Esophagus squamous epithelium (tissue), 5 donors: ENCODE results near the gene GET4. TPM values are rescaled to one million over a fixed set of nuclear protein-coding genes. Genes with fewer than 3 reads are reported as not detected.

Experiments used
- DNase-seq: peaks from one replicate; lab custom pipeline; 2025; lab: John Stamatoyannopoulos, UW
- H3K27ac ChIP-seq, 4 donors: fragments of 200-600 bp; sonication (generic); one replicate each; pipeline ENCODE4 v1.5.1; 2016 to 2019; ENCODE audit warnings: mild to moderate bottlenecking in 1 of 4
- H3K27me3 ChIP-seq, 4 donors: fragments of 200-600 bp; sonication (generic); 1 replicate in 3 of 4; 2 replicates in 1 of 4; pipeline versions ENCODE4 v1.5.1 to v1.6.0; 2017 to 2021; ENCODE audit warnings: antibody characterized with exemption in 1 of 4
- H3K36me3 ChIP-seq, 3 donors: fragments of 200-600 bp; sonication (generic); one replicate each; pipeline ENCODE4 v1.5.1; 2016 to 2019
- H3K4me1 ChIP-seq, 3 donors: fragments of 200-600 bp; sonication (generic); one replicate each; pipeline ENCODE4 v1.5.1; 2017 to 2019
- H3K4me3 ChIP-seq, 4 donors: fragments of 200-600 bp; sonication (generic); 1 replicate in 3 of 4; 2 replicates in 1 of 4; pipeline ENCODE4 v1.5.1; 2016 to 2019; ENCODE audit warnings: mild to moderate bottlenecking in 2 of 4, moderate library complexity in 1 of 4
- H3K9me3 ChIP-seq, 3 donors: fragments of 200-600 bp; sonication (generic); one replicate each; pipeline ENCODE4 v1.5.1; 2016 to 2019
- POLR2A ChIP-seq, 4 donors: fragments of 450-650 bp; IDR thresholded peaks; one replicate each; pipeline ENCODE4 v1.6.1; 2017; ENCODE audit warnings: antibody characterized with exemption in 4 of 4, mild to moderate bottlenecking in 4 of 4, moderate library complexity in 3 of 4
- WGBS, 2 donors: methylation state at CpG; one replicate each; pipeline ENCODE4 v1.1.5; 2018; 5-methylcytosine and 5-hydroxymethylcytosine counted together
- intact Hi-C: fragments of 100-400 bp; cut with DNase I; formaldehyde crosslinking; loops from one replicate; pipeline ENCODE4 v1.15.0; 2022
- total RNA-seq, 4 donors: library from RNA; depleted of rRNA; stranded (reverse); fragments of >200 nt; gene quantifications; one replicate each; pipeline ENCODE4 v1.1.0, GENCODE V29; 2016
- TF ChIP-seq, protein P1 (sequence below), 6 experiments: fragments of 450-650 bp in 4 of 6; fragments of 200-600 bp in 2 of 6; sonication (generic) in 2 of 6; IDR thresholded peaks; one replicate each; pipeline ENCODE4 v1.5.1; 2016 to 2019; ENCODE audit warnings: antibody characterized with exemption in 6 of 6, mild to moderate bottlenecking in 4 of 6, moderate library complexity in 4 of 6
- donor health status: DM: yes; HTN: yes; CAD: no.

The GET4 gene
- total RNA-seq, 4 donors from 2014 or later, result 22.3 to 29.6 (median 27.8) TPM

DNA sequence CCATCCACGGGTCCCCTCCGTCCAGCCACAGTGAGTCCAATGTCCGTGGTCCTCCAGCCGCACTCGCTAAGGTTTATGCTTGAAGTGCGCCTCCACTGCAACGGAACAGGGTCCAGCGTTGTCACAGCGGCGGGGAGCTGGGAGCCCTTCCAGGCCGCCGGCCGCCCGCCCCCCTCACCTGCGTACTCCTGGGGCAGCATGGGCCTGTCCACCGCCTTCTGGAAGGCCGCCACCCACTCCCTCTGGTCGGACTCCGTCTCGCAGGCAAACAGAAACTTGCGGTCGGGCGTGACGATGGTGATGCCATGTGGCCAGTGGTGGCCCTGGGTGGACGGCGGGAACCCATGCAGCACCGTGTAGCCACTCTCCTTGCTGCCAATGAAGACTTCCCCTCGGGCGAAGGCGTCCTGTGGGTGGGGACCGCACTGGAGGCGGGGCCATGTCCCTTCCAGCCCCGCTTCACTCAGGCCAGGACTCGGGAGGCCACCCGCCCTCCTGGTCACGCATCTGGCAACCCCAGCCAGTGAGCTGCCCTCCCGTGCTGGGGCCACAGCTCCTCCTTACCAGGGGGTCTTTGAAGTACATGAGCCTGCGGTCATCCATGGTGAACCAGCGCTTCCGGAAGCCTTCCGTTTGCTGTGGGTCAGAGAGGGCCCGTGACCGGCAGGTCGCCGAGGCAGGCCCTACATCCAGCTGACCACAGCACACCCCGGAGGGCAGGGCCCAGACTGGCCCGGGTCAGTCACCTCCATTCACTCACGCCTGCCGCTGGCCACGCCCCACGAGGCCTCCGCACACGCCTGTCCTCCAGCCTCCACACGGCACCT is 22.7 kb downstream of the GET4 start:
- Histone ChIP-seq H3K4me3 (no peak overlapping the region), H3K27ac (no peak overlapping the region), H3K36me3 (peaks cover 22 to 54% (median 27%) of the 10 kb centered on the region in 3 donors), H3K4me1 (peaks cover 11 to 31% (median 13%) of the 10 kb centered on the region in 3 donors), H3K9me3 (no peaks in the 10 kb centered on the region), H3K27me3 (no peaks in the 10 kb centered on the region)
- no peak for DNase-seq
- intact Hi-C loops, result no loop called here
- TF ChIP-seq POLR2A (IDR thresholded peaks at IDR 0.05), result no peak
- TF ChIP-seq, protein P1, sequence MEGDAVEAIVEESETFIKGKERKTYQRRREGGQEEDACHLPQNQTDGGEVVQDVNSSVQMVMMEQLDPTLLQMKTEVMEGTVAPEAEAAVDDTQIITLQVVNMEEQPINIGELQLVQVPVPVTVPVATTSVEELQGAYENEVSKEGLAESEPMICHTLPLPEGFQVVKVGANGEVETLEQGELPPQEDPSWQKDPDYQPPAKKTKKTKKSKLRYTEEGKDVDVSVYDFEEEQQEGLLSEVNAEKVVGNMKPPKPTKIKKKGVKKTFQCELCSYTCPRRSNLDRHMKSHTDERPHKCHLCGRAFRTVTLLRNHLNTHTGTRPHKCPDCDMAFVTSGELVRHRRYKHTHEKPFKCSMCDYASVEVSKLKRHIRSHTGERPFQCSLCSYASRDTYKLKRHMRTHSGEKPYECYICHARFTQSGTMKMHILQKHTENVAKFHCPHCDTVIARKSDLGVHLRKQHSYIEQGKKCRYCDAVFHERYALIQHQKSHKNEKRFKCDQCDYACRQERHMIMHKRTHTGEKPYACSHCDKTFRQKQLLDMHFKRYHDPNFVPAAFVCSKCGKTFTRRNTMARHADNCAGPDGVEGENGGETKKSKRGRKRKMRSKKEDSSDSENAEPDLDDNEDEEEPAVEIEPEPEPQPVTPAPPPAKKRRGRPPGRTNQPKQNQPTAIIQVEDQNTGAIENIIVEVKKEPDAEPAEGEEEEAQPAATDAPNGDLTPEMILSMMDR (IDR thresholded peaks at IDR 0.05), result no peak
- WGBS, 2 donors, result 80 to 91% methylated on average over 15 to 28 of the region's 54 CpGs

DNA sequence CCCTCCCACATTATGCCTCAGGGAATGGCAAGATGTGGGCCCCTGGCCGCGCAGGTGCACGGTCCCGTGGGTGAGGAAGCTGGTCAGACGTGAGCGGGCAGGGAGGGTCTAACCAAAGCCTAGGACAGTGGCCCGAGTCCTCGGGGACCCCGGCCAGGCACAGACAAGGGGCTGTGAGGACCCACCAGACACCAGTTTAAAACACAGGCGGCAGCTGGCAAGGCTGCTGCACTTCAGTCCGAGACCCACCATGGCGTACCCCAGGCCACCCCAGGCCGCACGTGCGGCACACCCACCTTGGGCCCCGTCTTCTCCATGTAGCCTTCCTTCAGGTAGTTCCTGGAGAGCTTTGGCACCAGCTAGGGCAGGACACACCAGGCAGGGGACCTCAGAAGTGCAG is 23.5 kb downstream of the GET4 start:
- Histone ChIP-seq H3K36me3 (peaks cover 15 to 47% (median 21%) of the 10 kb centered on the region in 3 donors), H3K27ac (no peak overlapping the region), H3K4me3 (no peak overlapping the region), H3K9me3 (no peaks in the 10 kb centered on the region), H3K4me1 (peaks cover 11 to 37% (median 13%) of the 10 kb centered on the region in 3 donors), H3K27me3 (peaks cover 0 to 6% (median 0%) of the 10 kb centered on the region in 4 donors)
- no peak for TF ChIP-seq POLR2A (IDR thresholded peaks at IDR 0.05)
- TF ChIP-seq, protein P1 (IDR thresholded peaks at IDR 0.05), result no peak
- intact Hi-C loops, result no loop called here
- 98 to 100% methylated on average over 2 to 8 of the region's 16 CpGs for WGBS, 2 donors
- no peak for DNase-seq

DNA sequence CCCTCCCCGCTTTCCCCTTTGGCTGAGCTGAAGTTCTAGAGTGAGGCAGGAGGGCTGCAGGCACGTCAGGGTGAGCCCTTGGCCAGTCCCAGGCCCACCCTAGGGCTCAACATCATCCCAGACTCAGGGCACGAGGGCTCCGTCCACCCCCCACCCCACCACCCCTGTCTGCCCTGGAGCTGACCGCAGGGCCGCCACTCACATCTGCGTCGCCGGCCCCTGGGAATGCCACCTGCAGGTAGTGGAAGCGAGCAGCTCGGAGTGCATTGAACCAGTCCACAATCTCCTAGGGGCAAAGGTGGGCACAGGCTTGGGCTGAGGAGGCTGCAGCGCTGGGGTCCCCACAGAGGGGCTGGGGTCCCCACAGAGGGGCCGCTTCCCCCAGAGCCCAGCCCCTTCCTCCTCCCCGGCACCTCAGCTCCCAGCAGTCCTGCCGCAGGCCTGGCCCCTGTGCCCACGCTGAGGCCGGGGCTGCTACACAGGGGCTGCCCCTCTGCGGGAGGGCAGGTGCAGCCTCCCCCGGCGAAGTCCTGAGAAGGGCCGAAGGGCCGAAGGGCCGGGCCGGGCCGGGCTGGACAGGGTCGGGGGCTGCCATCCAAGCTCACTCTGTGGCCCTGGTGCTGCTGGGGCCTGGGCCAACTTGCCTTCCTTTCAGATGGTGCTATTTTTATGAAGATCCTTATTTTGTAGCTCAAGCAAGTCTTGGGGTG is 24.1 kb downstream of the GET4 start:
- peaks cover 0 to 9% (median 0%) of the 10 kb centered on the region in 4 donors for H3K27me3 ChIP-seq
- H3K4me3 ChIP-seq, result no peak overlapping the region
- peaks cover 9 to 40% (median 14%) of the 10 kb centered on the region in 3 donors for H3K36me3 ChIP-seq
- intact Hi-C loops, result no loop called here
- no peak for DNase-seq
- TF ChIP-seq, protein P1 (IDR thresholded peaks at IDR 0.05), result no peak
- no peak for TF ChIP-seq POLR2A (IDR thresholded peaks at IDR 0.05)
- WGBS, 2 donors, result 87 to 93% methylated on average over 3 of the region's 26 CpGs
- peak overlapping the region in 1 of 4 donors; percentile 17 for H3K27ac ChIP-seq
- H3K4me1 ChIP-seq, result peaks cover 11 to 37% (median 13%) of the 10 kb centered on the region in 3 donors
- H3K9me3 ChIP-seq, result no peaks in the 10 kb centered on the region

DNA sequence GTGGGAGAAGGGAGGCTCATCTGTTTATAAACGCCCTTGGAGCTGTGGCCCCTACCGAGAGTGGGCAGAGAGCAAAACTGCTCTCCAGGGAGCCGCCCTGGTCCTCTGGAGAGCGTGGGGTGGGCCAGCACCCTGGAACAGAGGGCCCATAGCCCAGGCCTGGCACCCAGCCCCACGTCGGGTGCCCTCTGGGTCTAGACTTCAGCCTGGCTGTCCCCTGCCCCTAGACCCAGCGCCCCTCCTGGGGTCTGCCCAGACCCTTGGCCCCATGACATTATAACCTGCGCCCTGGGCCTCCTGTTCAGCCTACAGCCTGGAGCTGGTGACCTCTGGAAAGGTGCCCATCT is 24.7 kb downstream of the GET4 start:
- intact Hi-C loops, result no loop called here
- no peak for TF ChIP-seq POLR2A (IDR thresholded peaks at IDR 0.05)
- TF ChIP-seq, protein P1 (IDR thresholded peaks at IDR 0.05), result no peak
- peaks cover 11 to 37% (median 13%) of the 10 kb centered on the region in 3 donors for H3K4me1 ChIP-seq
- H3K27me3 ChIP-seq, result peaks cover 0 to 9% (median 0%) of the 10 kb centered on the region in 4 donors
- peak overlapping the region in 1 of 4 donors; percentile 17 for H3K27ac ChIP-seq
- H3K9me3 ChIP-seq, result no peaks in the 10 kb centered on the region
- 87% methylated on average over 3 of the region's 8 CpGs; no CpG with 5 or more reads in 1 of the 2 donors for WGBS, 2 donors
- no peak overlapping the region for H3K4me3 ChIP-seq
- H3K36me3 ChIP-seq, result peaks cover 8 to 35% (median 9%) of the 10 kb centered on the region in 3 donors
- no peak for DNase-seq
